ELF-1 (cell line): ENCODE data around the gene CHST4.
"Not testable (repeated sequence)": the region's sequence is repeated elsewhere in the genome, so short reads cannot be mapped to it uniquely, and the experiment has no call there.

Experiments
- DNase-seq: peaks from one replicate; pipeline ENCODE4 v3.0.0-alpha.2; 2016; ENCODE audit warnings: low read depth, low spot score

The CHST4 gene

DNA sequence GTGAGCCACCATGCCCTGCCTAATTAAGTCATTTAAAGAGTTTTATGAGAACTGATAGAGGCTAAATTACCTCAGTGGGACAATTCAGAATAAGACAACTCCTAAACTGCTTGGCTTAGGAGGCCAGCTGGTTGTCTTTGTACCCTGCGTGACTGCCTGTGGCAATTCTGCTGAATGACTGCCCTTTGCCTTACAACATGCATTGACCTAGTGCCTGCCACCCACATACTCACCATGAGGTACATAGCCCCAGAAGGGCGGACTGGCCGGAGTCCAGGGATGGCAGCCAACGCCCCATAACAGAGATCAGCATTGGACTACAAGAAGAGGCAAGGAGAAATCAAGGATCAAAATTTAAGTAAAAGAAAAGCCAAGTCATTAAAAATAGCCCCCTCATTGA is 43.4 kb downstream of the CHST4 start:
- no peak for DNase-seq

GRCh38 chr16:71570144-71570543 is 43.9 kb downstream of the CHST4 start:
- no peak for DNase-seq

DNA sequence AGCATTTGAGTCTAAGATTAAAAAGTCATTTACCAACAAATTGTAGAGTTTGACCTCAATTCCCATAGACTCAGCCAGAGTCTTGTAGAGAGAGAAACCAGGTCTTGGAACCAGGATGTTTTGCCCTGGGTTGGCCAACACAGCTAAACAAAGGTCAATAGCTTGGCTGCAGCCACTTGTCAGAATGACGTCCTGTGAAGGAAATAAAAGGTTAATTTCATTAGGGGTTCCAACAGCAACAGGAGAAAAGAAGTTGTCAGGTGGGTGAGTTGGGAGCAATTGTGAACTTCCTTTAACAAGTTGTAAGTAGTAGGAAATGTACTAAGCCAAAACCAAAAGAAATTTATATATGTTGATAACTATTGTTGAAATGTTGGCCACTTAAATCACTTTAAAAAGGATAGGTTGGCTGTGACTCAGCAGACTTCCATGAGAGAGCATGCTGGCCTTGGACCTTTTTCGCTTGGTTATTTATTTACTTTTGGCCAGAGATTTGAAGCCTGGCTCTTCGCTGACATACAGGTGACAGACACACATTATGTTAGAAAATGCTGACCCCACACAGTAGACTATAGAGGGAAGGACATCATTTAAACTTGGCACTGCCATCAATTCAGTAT is 46.4 kb downstream of the CHST4 start:
- no peak for DNase-seq

DNA sequence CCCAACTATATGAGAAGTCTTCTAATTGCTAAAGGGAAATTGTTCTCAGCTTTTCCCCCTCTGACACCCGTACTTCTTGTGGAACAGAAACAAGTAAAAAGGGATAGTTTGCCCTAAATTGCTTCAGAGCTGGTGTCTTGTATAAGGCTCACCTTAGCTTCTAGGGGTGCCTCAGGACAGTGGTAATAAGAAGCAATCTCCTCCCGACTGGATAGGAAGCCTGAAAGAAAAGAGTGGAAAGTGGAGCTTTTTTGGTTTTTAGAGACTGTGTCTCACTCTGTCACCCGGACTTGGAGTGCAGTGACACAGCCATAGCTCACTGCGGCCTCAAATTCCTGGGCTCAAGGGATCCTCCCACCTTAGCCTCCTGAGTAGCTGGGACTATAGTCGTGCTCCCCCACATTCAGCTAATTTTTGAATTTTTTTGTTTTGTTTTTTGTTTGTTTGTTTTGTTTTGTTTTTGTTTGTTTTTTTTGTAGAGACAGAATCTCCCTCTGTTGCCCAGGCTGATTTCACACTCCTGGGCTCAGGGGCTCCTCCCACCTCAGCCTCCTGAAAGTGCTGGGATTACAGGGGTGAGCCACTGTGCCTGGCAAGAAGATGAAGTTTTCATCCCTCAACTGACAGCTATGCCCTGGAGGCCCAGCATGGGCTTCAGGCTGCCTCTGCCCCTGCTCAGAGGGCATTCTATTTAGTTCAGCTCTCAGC is 47.3 kb downstream of the CHST4 start:
- no peak for DNase-seq

- DNase-seq = no peak
These were observed 48.5 kb downstream of the CHST4 start for GRCh38 chr16:71574702-71575101.

- no peak for DNase-seq
These were observed 50.7 kb downstream of the CHST4 start, which contains the start of gene TAT for GRCh38 chr16:71576971-71577370. TSS of gene TAT (minus strand) at chr16:71577092. CDS start at chr16:71576415, 677 bp downstream.

DNA sequence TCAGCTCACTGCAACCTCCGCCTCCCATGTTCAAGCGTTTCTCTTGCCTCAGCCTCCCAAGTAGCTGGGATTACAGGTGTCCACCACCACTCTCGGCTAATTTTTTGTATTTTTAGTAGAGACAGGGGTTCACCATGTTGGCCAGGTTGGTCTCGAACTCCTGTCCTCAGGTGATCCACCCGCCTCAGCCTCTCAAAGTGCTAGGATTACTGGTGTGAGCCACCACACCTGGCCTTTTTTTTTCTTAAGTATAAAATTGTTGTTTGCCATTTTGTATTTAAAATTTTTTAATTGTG is 56.3 kb downstream of the CHST4 start:
- DNase-seq = not testable (repeated sequence)

DNA sequence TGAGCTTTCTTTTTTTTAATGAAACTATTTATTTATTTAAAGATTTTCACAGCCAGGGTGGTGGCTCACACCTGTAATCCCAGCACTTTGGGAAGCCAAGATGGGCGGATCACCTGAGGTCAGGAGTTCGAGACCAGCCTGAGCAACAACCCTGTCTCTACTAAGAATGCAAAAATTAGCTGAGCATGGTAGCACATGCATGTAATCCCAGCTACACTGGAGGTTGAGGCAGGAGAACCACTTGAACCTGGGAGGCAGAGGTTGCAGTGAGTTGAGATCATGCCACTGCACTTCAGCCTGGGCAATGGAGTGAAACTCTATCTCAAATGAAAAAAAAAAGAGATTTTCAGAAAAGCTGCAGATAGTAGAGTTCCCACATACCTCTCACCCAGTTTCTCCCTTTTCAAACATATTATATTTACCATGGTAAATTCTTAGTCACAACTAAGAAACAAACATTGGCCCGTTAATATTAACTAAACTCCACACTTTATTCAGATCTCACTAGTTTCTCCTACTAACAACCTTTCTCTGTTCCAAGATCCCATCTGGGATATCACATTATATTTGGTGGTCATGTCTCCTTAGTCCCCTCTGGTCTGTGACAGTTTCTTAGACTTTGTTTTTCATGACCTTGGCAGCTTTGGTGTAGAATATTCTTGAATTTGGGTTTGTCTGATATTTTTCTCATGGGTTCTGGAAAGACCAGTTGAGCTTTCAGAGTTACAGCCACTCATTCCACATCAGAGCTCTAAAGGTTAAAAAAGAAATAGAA is 58.5 kb downstream of the CHST4 start:
- no peak for DNase-seq

DNA sequence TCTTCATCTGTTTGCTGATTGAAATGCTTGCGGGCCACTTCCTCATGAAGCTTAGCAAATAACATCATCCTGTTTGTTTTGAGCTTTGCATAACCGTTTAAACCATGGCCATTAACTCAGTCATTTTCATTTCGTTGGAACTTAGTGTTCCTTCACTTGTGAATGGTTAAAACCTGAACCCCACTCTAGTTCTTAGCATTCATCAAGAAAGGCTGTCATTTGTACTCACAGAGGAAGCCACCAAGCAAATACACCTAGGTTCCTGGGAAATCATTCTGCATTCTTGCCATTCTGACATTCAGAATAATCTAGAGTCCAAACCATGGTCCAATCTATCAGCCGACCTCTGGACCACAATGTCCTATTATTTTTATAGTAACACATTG is 59.1 kb downstream of the CHST4 start:
- no peak for DNase-seq
